GM19099 (cell line): Measurements from ENCODE around the gene F2R.

Experiments used
- POLR2A ChIP-seq: IDR thresholded peaks from 3 replicates; pipeline ENCODE4 v1.6.1; 2011; ENCODE audit warnings: low read depth; ENCODE audit not compliant: insufficient read length; ENCODE audit errors: extremely low read depth

The F2R gene

DNA sequence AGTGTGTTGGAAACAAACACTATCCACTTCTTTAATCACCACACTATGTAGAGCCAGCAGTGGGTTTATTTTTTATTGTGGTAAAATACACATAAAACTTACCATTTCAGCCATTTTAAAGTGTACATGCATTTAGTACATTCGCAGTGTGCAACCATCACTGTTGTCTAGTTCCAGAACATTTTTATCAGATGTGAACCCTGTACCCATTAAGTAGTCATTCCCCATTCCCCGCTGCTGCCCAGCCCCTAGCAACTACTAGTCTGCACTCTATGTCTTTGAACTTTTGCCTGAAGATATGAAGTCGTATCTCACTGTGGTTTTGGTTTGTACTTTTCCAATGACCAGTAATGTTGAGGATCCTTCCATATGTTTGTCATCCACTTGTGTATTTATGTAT, 30.2 kb upstream of the F2R start:
- TF ChIP-seq POLR2A, result no peak

- TF ChIP-seq POLR2A, result no peak
These were observed 27.7 kb upstream of the F2R start for GRCh38 chr5:76688212-76688611.

- no peak for TF ChIP-seq POLR2A
These were observed 27.1 kb upstream of the F2R start for GRCh38 chr5:76688836-76689235.

DNA sequence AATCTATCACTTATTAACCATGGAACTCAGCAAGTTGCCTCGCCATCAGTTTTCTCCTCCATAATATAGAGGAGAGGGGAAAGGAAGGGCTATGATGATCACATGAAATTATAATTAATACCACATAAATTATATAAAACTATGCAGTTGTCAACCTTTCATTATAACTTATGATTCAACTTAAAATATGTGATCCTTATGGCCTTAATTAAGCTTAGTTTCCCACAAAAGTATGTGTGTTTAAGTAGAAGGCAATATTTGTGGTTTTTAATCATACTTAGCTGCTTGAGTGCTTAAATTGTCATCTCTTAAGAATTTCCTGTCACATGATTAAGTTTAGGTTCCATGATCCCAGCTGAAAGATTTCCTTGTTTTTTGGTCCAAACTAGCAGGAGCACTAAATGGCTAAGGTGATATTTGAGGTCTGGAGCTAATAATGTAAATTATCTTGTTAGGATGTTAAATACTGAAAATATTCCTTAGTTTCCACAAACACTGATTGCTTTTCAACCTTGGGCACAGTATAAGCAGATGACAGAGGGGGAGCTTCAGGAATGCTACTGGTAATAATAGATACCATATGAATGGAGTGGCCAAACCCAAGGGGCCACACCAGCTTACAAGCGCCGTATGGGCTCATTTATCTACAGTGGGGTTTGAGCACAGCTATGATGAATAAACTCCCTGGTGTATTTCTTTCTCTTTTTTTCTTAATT, 26.4 kb upstream of the F2R start:
- TF ChIP-seq POLR2A, result no peak

- no peak for TF ChIP-seq POLR2A
These were observed 25.8 kb upstream of the F2R start for GRCh38 chr5:76690037-76690679.

DNA sequence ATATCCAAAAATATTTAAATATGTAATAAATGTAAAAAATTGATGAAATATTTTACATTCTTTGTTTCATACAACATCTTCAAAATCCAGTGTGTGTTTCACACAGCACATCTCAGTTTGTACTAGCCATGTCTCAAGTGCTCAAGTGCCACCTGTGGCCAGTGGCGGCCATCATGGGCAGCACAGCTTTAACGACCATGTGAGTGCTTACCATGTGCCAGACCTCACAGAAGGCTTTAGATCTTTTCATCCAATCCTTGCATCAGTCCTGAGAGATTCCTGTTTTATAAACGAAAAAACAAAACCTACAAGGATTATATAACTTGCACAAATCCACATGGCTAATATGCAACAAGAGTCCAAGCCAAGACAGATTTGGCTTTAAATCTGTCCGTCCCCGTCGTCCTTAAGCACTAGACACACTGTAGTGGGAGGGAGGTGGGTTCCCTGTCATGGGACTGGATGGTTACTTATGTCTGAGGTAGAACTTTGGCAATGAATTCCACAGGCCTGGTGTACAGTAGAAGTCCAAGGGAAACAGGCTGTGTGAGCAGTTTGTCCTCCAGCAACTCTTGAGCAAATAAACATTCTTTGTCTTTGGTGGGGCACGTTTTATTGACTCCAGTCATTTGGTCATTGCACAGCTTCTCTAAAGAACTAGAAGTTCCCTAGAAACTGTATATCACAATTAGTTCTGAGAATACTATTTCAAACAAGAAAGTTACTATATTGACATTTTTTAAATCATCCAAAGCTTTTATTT, 25.0 kb upstream of the F2R start:
- no peak for TF ChIP-seq POLR2A

GRCh38 chr5:76691467-76692273, 24.3 kb upstream of the F2R start:
- TF ChIP-seq POLR2A, result no peak

DNA sequence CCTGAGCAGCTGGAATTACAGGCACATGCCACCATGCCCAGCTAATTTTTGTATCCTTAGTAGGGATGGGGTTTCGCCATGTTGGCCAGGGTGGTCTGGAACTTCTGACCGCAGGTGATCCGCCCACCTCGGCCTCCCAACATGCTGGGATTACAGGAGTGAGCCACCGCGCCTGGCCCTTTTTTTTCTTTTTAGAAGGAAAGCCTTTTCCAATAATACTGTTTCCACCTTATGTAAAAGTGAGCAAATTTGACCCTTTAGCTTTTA, 23.7 kb upstream of the F2R start:
- no peak for TF ChIP-seq POLR2A

DNA sequence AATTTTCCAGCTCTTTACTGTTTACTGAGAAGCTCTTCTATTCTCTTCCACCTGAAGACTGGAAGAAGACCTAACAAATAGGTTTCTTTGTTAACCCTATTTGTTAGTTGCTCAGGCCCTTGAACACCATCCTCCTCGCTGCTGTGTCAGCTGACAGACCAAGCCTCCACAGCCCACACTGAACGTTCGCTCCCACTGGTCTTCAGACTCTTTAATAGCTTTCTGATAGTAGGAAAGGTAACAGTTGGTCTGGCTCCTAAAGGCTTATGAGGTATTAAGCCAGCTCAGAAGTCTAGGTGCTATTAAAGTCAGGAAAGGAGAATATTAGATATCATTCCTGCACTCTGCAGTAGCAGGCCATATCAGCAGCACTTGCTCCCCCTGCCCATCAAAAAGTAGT, 23.3 kb upstream of the F2R start:
- no peak for TF ChIP-seq POLR2A

DNA sequence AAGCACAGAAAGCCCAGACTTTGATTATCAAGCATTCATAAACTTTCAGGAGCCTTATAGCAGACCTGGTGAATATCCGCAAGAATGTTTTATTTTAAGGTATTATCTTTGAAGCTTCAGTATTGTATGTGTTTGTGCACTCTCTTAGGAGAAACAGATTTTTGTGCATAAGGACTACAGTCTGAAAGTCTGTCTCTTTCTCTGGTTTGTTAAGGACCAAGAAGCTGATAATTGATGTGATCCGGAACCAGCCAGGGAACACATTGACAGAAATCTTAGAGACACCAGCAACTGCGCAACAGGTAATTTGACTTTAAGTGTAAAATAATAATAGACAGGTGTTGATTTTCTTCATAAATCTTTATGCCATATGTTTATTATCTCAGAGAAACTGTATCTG, 22.8 kb upstream of the F2R start:
- no peak for TF ChIP-seq POLR2A

- TF ChIP-seq POLR2A, result no peak
These were observed 21.6 kb upstream of the F2R start for GRCh38 chr5:76694317-76694716.

- TF ChIP-seq POLR2A, result no peak
These were observed 20.6 kb upstream of the F2R start for GRCh38 chr5:76695346-76695745.

GRCh38 chr5:76696251-76696650, 19.7 kb upstream of the F2R start:
- TF ChIP-seq POLR2A, result no peak

DNA sequence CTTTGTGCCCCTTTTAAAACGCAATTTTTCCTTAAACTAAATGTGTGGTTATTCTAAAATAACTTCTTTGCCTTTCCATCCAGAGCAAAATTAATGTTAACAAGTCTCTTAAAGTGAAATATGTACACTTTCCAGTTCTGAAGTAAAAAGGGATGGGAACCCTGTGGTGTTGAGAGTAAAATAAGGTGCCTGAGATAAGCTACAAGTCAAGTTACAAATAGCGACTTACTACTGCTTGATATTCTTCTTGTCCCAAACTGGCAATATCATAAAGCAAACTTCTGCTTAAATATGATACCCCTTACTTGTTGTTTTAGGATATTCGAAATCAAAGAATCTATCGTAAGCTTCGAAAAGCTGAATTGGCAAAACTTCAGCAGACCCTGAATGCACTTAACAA, 18.3 kb upstream of the F2R start:
- no peak for TF ChIP-seq POLR2A

GRCh38 chr5:76700571-76700970, 15.4 kb upstream of the F2R start:
- no peak for TF ChIP-seq POLR2A
